Measurements from ENCODE around the gene PAX5.

The PAX5 gene

GRCh38 chr9:37037503-37038301 is 3.6 kb upstream of the PAX5 start:
- DNase-seq (ENCODE audit: low read depth in 2 of 2) = no peak

- peak in 1 of 2 donors; percentile 35 for DNase-seq (ENCODE audit: low read depth in 2 of 2)
These were observed 2.9 kb upstream of the PAX5 start for GRCh38 chr9:37036776-37037502.

- DNase-seq (ENCODE audit: low read depth in 2 of 2) = no peak
These were observed 2.3 kb upstream of the PAX5 start for GRCh38 chr9:37036371-37036775.

GRCh38 chr9:37035648-37036370 is 1.7 kb upstream of the PAX5 start:
- no peak for DNase-seq (ENCODE audit: low read depth in 2 of 2)

- no peak for DNase-seq (ENCODE audit: low read depth in 2 of 2)
These were observed 1.0 kb upstream of the PAX5 start for GRCh38 chr9:37034938-37035647.

- no peak for DNase-seq (ENCODE audit: low read depth in 2 of 2)
These were observed 353 bp upstream of the PAX5 start for GRCh38 chr9:37034305-37034937.

GRCh38 chr9:37033141-37033540 is 927 bp downstream of the PAX5 start:
- DNase-seq (ENCODE audit: low read depth in 2 of 2) = no peak

- no peak for DNase-seq (ENCODE audit: low read depth in 2 of 2)
These were observed 1.4 kb downstream of the PAX5 start for GRCh38 chr9:37032713-37033112.

GRCh38 chr9:37031902-37032301 is 2.2 kb downstream of the PAX5 start:
- no peak for DNase-seq (ENCODE audit: low read depth in 2 of 2)

GRCh38 chr9:37031081-37031480 is 3.0 kb downstream of the PAX5 start:
- no peak for DNase-seq (ENCODE audit: low read depth in 2 of 2)

- DNase-seq (ENCODE audit: low read depth in 2 of 2) = no peak
These were observed 3.5 kb downstream of the PAX5 start for GRCh38 chr9:37030611-37030939.

- DNase-seq (ENCODE audit: low read depth in 2 of 2) = no peak
These were observed 4.1 kb downstream of the PAX5 start for GRCh38 chr9:37029776-37030610.

GRCh38 chr9:37029304-37029775 is 4.7 kb downstream of the PAX5 start:
- no peak for DNase-seq (ENCODE audit: low read depth in 2 of 2)

- no peak for DNase-seq (ENCODE audit: low read depth in 2 of 2)
These were observed 5.5 kb downstream of the PAX5 start for GRCh38 chr9:37028420-37029031.

GRCh38 chr9:37027582-37028419 is 6.3 kb downstream of the PAX5 start:
- DNase-seq (ENCODE audit: low read depth in 2 of 2) = peak; percentile 66 to 86

GRCh38 chr9:37026931-37027581 is 7.0 kb downstream of the PAX5 start:
- no peak for DNase-seq (ENCODE audit: low read depth in 2 of 2)

- no peak for DNase-seq (ENCODE audit: low read depth in 2 of 2)
These were observed 7.7 kb downstream of the PAX5 start for GRCh38 chr9:37026113-37026930.

GRCh38 chr9:37025823-37026112 is 8.3 kb downstream of the PAX5 start:
- no peak for DNase-seq (ENCODE audit: low read depth in 2 of 2)
